Neural cell (in vitro differentiated cells): ENCODE data around the gene BSN. TPM values are rescaled to one million over a fixed set of nuclear protein-coding genes. Genes with fewer than 3 reads are reported as not detected.

Experiments used
- H2AFZ ChIP-seq: fragments of 200-600, 300-800 bp; sonication (generic), shearing (Covaris generic); 2 replicates; pipeline ENCODE4 v1.6.0; 2014; ENCODE audit warnings: low read depth, mild to moderate bottlenecking, antibody characterized with exemption, low read length, moderate library complexity
- H3F3A ChIP-seq: fragments of 200-600 bp; shearing (Covaris generic); 2 replicates; pipeline ENCODE4 v1.6.1; 2016; ENCODE audit warnings: mild to moderate bottlenecking, moderate library complexity, mixed read lengths, antibody characterized with exemption, low read length; ENCODE audit not compliant: insufficient read depth, poor library complexity, severe bottlenecking
- H3K27ac ChIP-seq: fragments of 200-600, 300-800 bp; sonication (generic), shearing (Covaris generic); 2 replicates; pipeline ENCODE4 v1.5.1; 2014; ENCODE audit warnings: mild to moderate bottlenecking, low read length, moderate library complexity
- H3K27me3 ChIP-seq: fragments of 300-800, 200-600 bp; sonication (generic), shearing (Covaris generic); 2 replicates; pipeline ENCODE4 v1.6.0; 2014; ENCODE audit warnings: mild to moderate bottlenecking, low read depth, low read length, moderate library complexity; ENCODE audit not compliant: insufficient read depth
- H3K36me3 ChIP-seq: fragments of 300-800, 200-600 bp; sonication (generic), shearing (Covaris generic); 2 replicates; pipeline ENCODE4 v1.5.1; 2014; ENCODE audit warnings: mild to moderate bottlenecking, antibody characterized with exemption, low read length, moderate library complexity; ENCODE audit not compliant: insufficient read depth
- H3K4me2 ChIP-seq: fragments of 300-800, 200-600 bp; sonication (generic), shearing (Covaris generic); 2 replicates; pipeline ENCODE4 v1.6.0; 2014; ENCODE audit warnings: mild to moderate bottlenecking, low read length
- H3K4me3 ChIP-seq: fragments of 300-800, 200-600 bp; sonication (generic), shearing (Covaris generic); 2 replicates; pipeline ENCODE4 v1.5.1; 2014; ENCODE audit warnings: mild to moderate bottlenecking, low read length, moderate library complexity
- H3K79me2 ChIP-seq: fragments of 200-600 bp; shearing (Covaris generic); replicated peaks from 2 replicates; pipeline ENCODE4 v1.6.0; 2014; ENCODE audit warnings: mild to moderate bottlenecking, low read length, moderate library complexity; ENCODE audit not compliant: insufficient read depth
- H3K9ac ChIP-seq: fragments of 300-800, 200-600 bp; sonication (generic), shearing (Covaris generic); 2 replicates; pipeline ENCODE4 v1.6.1; 2016; ENCODE audit warnings: mild to moderate bottlenecking, low read length, mixed read lengths
- H3K9me2 ChIP-seq: fragments of 200-600 bp; shearing (Covaris generic); 2 replicates; pipeline ENCODE4 v1.6.1; 2016; ENCODE audit warnings: mild to moderate bottlenecking, low read length, mixed read lengths; ENCODE audit not compliant: insufficient read depth
- H3K9me3 ChIP-seq: fragments of 200-600, 300-800 bp; sonication (generic), shearing (Covaris generic); 2 replicates; pipeline ENCODE4 v1.6.1; 2016; ENCODE audit warnings: mild to moderate bottlenecking, mixed run types, low read length, moderate library complexity, mixed read lengths
- H4K20me1 ChIP-seq: fragments of 200-600 bp; shearing (Covaris generic); 2 replicates; pipeline ENCODE4 v1.6.1; 2016; ENCODE audit warnings: mild to moderate bottlenecking, mixed run types; ENCODE audit not compliant: insufficient read depth
- CTCF ChIP-seq: fragments of 450-650 bp; IDR thresholded peaks from 2 replicates; pipeline ENCODE4 v1.5.1; 2014; ENCODE audit warnings: antibody characterized with exemption, mild to moderate bottlenecking, moderate library complexity; ENCODE audit not compliant: poor library complexity, severe bottlenecking
- EP300 ChIP-seq: fragments of 450-650 bp; conservative IDR thresholded peaks from 2 replicates; pipeline ENCODE4 v1.6.1; 2014; ENCODE audit warnings: antibody characterized with exemption, mild to moderate bottlenecking, moderate library complexity; ENCODE audit not compliant: poor library complexity, severe bottlenecking
- EZH2 ChIP-seq: fragments of 200-600, 300-800 bp; shearing (Covaris generic), sonication (generic); IDR thresholded peaks from 2 replicates; pipeline ENCODE4 v1.6.1; 2014; ENCODE audit warnings: antibody characterized with exemption, low read length, borderline replicate concordance, mild to moderate bottlenecking; ENCODE audit not compliant: insufficient read depth, poor library complexity, severe bottlenecking
- MXI1 ChIP-seq: fragments of 450-650 bp; conservative IDR thresholded peaks from 2 replicates; pipeline ENCODE4 v1.6.1; 2014; ENCODE audit warnings: antibody characterized with exemption, mild to moderate bottlenecking; ENCODE audit not compliant: poor library complexity, severe bottlenecking
- POLR2AphosphoS5 ChIP-seq: IDR thresholded peaks from 2 replicates; pipeline ENCODE4 v1.6.1; 2012
- RAD21 ChIP-seq: fragments of 450-650 bp; conservative IDR thresholded peaks from 2 replicates; pipeline ENCODE4 v1.6.1; 2014; ENCODE audit warnings: antibody characterized with exemption, mild to moderate bottlenecking, moderate library complexity
- REST ChIP-seq: IDR thresholded peaks from 2 replicates; pipeline ENCODE4 v1.6.1; 2012; ENCODE audit warnings: borderline replicate concordance
- SMC3 ChIP-seq: fragments of 450-650 bp; conservative IDR thresholded peaks from 2 replicates; pipeline ENCODE4 v1.6.1; 2014; ENCODE audit warnings: antibody characterized with exemption, mild to moderate bottlenecking, moderate library complexity; ENCODE audit not compliant: poor library complexity
- TAF1 ChIP-seq: IDR thresholded peaks from 2 replicates; pipeline ENCODE4 v1.6.1; 2012; ENCODE audit warnings: low read depth
- polyA plus RNA-seq: library from polyadenylated mRNA; depleted of rRNA; stranded (reverse); fragments of >200 nt; gene quantifications from 2 replicates; pipeline ENCODE4 v1.2.3, GENCODE V29; 2014

The BSN gene
- polyA plus RNA-seq, 1 donor from 2014 or later, result 2.0 TPM

GRCh38 chr3:49699281-49699979 is 145.2 kb downstream of the BSN start:
- Histone ChIP-seq H3F3A (no peaks in the 10 kb centered on the region), H3K27ac (no peak overlapping the region), H3K4me2 (no peak overlapping the region), H3K27me3 (no peaks in the 10 kb centered on the region), H3K9me2 (no peaks in the 10 kb centered on the region), H2AFZ (no peak overlapping the region), H3K9me3 (no peaks in the 10 kb centered on the region), H3K4me3 (no peak overlapping the region), H3K9ac (no peak overlapping the region), H4K20me1 (no peaks in the 10 kb centered on the region), H3K36me3 (no peaks in the 10 kb centered on the region), H3K79me2 (no peaks in the 10 kb centered on the region)
- TF ChIP-seq TAF1 (no peak), EZH2 (no peak), REST (no peak), CTCF (no peak), SMC3 (no peak), POLR2AphosphoS5 (no peak), MXI1 (no peak), RAD21 (no peak), EP300 (no peak)

- Histone ChIP-seq H3K9me3 (no peaks in the 10 kb centered on the region), H3K9ac (no peak overlapping the region), H3K4me3 (no peak overlapping the region), H3F3A (no peaks in the 10 kb centered on the region), H2AFZ (no peak overlapping the region), H3K27ac (no peak overlapping the region), H3K36me3 (no peaks in the 10 kb centered on the region), H3K4me2 (no peak overlapping the region), H4K20me1 (no peaks in the 10 kb centered on the region), H3K9me2 (no peaks in the 10 kb centered on the region), H3K27me3 (no peaks in the 10 kb centered on the region), H3K79me2 (no peaks in the 10 kb centered on the region)
- TF ChIP-seq EZH2 (no peak), RAD21 (no peak), CTCF (no peak), EP300 (no peak), MXI1 (no peak), TAF1 (no peak), REST (no peak), SMC3 (no peak), POLR2AphosphoS5 (no peak)
Observed at GRCh38 chr3:49700014-49700413, 145.7 kb downstream of the BSN start.
